Measurements from ENCODE around the gene NT5DC1. TPM values are rescaled to one million over a fixed set of nuclear protein-coding genes. Genes with fewer than 3 reads are reported as not detected.
A peak's percentile ranks its signal among the peaks of the same experiment; 100 is the strongest.

NT5DC1 gene
- total RNA-seq, 1 experiment from 2014 or later: 27.6 TPM

DNA sequence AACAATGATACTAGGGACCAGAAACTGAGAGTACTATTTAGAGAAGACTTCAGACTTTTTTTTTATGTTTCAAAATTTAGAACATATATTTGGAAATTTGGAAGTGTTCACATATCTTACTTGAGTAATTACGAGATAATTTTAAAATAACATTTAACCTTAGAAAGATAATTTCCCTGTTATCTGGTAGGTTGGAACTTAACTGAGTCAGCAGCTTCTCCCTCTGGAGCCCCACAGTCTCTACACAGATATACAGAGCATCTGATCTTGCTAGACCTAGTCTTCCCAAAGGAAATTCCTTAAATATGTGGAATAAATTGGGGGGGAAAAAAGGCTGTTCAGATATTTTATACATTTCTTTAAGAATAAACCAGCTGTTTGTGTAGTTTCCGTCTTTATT is 104.6 kb downstream of the NT5DC1 start:
- CTCF ChIA-PET: interaction anchor here (0.6 to 0.9 kb wide), 4 partner anchors 11 to 88 kb away, joined by 3 read pairs; no protein-coding TSS in a partner anchor
- BruUV-seq (replicated peaks): no TSS peak

DNA sequence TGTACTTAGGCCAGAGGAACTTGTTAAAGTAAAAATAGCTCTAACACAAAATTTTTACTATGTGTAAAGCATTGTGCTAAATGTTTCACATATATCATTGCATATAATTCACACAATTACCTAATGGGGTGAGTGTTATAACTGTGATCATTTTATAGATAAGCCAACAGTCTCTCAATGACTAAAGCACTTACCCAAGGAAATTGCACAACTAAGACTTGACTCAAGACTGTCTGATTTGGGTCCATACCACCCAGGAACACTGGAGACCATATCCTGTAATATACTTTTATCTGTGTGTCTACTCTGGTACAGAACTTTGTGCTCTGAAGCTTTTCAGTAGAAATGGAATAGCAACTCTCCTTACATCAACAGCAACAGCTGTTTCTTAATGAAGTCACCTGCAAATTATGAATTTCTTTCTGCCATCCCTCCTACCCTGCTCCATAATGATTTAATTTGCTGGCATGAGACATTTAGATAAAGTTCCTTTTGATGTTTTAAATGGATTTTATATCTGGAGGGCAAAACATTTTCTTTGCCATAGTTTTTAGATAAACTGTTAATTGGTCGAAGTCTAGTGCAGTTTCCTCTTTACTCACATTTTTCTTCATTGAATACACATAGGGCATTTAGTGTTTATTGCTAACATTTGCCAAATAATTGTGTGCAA is 105.7 kb downstream of the NT5DC1 start:
- Mint-ChIP-seq H3K36me3 (ENCODE audit: insufficient read depth, unreplicated experiment) (peaks cover 13% of the 10 kb centered on the region), H3K4me1 (ENCODE audit: insufficient read depth, unreplicated experiment) (peaks cover 29% of the 10 kb centered on the region), H3K27ac (ENCODE audit: low read depth, unreplicated experiment) (no peak overlapping the region), H3K27me3 (ENCODE audit: insufficient read depth, unreplicated experiment) (no peaks in the 10 kb centered on the region), H3K9me3 (ENCODE audit: unreplicated experiment) (no peaks in the 10 kb centered on the region), H3K4me3 (ENCODE audit: unreplicated experiment) (no peak overlapping the region)
- ChIA-PET CTCF (interaction anchor here (0.5 to 3.6 kb wide), 2 partner anchors 11 to 1902 kb away, joined by 3 to 29 read pairs; no protein-coding TSS in a partner anchor), POLR2A (interaction anchor here (0.7 to 1.2 kb wide), 4 partner anchors 20 to 105 kb away, joined by 3 to 4 read pairs (median 3); no protein-coding TSS in a partner anchor)
- intact Hi-C loops (cut with micrococcal nuclease): no loop called here
- peak; percentile 70 for DNase-seq (ENCODE audit: unreplicated experiment)
- BruUV-seq (replicated peaks): no TSS peak
- TF ChIP-seq, protein P1, sequence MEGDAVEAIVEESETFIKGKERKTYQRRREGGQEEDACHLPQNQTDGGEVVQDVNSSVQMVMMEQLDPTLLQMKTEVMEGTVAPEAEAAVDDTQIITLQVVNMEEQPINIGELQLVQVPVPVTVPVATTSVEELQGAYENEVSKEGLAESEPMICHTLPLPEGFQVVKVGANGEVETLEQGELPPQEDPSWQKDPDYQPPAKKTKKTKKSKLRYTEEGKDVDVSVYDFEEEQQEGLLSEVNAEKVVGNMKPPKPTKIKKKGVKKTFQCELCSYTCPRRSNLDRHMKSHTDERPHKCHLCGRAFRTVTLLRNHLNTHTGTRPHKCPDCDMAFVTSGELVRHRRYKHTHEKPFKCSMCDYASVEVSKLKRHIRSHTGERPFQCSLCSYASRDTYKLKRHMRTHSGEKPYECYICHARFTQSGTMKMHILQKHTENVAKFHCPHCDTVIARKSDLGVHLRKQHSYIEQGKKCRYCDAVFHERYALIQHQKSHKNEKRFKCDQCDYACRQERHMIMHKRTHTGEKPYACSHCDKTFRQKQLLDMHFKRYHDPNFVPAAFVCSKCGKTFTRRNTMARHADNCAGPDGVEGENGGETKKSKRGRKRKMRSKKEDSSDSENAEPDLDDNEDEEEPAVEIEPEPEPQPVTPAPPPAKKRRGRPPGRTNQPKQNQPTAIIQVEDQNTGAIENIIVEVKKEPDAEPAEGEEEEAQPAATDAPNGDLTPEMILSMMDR (IDR thresholded peaks at IDR 0.05; ENCODE audit: unreplicated experiment): no peak

More for the DNA sequence above, 104.6 kb downstream of the NT5DC1 start:
- no peaks in the 10 kb centered on the region for H3K27me3 Mint-ChIP-seq (ENCODE audit: insufficient read depth, unreplicated experiment)
- no peak for DNase-seq (ENCODE audit: unreplicated experiment)
- intact Hi-C loops (cut with micrococcal nuclease): no loop called here
- POLR2A ChIA-PET: no interaction called here
- no peaks in the 10 kb centered on the region for H3K9me3 Mint-ChIP-seq (ENCODE audit: unreplicated experiment)
- TF ChIP-seq, protein P1 (IDR thresholded peaks at IDR 0.05; ENCODE audit: unreplicated experiment): no peak
- H3K36me3 Mint-ChIP-seq (ENCODE audit: insufficient read depth, unreplicated experiment): peaks cover 13% of the 10 kb centered on the region
- no peak overlapping the region for H3K4me3 Mint-ChIP-seq (ENCODE audit: unreplicated experiment)
- no peak overlapping the region for H3K27ac Mint-ChIP-seq (ENCODE audit: low read depth, unreplicated experiment)
- H3K4me1 Mint-ChIP-seq (ENCODE audit: insufficient read depth, unreplicated experiment): peaks cover 31% of the 10 kb centered on the region

DNA sequence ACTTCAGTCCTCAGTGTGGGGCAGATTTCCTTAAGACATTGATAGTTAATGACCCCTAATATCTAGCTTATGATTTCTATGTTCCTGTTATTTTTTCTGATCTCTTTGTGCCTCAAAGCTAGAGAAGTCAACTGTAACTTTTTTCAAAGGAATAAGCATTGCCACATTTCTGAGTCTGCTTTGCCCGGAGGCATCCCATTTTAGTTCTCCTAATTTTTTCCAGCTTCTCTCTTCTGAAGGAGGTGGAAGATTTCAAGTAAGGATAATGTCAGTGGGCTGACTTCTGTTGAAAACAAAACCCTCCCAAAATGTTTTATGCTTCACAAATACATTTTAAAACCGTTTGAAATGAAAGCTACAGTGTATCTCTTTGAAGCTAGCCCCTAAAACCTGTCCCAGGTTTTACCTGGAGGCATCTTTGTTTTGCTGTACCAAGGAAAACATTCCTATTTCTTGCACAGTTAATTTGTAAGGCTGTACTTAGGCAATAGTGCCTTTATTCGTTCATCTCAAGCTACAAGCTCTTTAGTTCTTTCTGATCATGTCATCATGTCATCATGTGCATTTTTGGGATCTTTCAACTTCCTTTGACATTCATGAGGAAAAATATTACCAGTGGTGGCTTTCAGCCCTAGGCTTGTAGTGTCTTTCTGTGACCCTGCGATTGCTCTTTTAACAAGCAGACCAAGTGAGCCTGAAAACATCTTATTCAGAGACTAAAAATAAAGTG is 107.6 kb downstream of the NT5DC1 start:
- Mint-ChIP-seq H3K9me3 (ENCODE audit: unreplicated experiment) (no peaks in the 10 kb centered on the region), H3K4me1 (ENCODE audit: insufficient read depth, unreplicated experiment) (peaks cover 29% of the 10 kb centered on the region), H3K27me3 (ENCODE audit: insufficient read depth, unreplicated experiment) (no peaks in the 10 kb centered on the region), H3K4me3 (ENCODE audit: unreplicated experiment) (no peak overlapping the region), H3K27ac (ENCODE audit: low read depth, unreplicated experiment) (no peak overlapping the region), H3K36me3 (ENCODE audit: insufficient read depth, unreplicated experiment) (peaks cover 13% of the 10 kb centered on the region)
- intact Hi-C loops (cut with micrococcal nuclease): no loop called here
- TF ChIP-seq, protein P1 (IDR thresholded peaks at IDR 0.05; ENCODE audit: unreplicated experiment): no peak
- POLR2A ChIA-PET: interaction anchor here (0.8 to 1.3 kb wide), 3 partner anchors 9 to 72 kb away, joined by 3 to 8 read pairs (median 7); partner anchors contain the start of genes TSPYL1 and TSPYL4
- no peak for DNase-seq (ENCODE audit: unreplicated experiment)
- no TSS peak for BruUV-seq (replicated peaks)
- CTCF ChIA-PET: interaction anchor here (0.8 to 3.6 kb wide), 3 partner anchors 9 to 147 kb away, joined by 3 to 29 read pairs (median 4); partner anchors contain the start of gene FRK

DNA sequence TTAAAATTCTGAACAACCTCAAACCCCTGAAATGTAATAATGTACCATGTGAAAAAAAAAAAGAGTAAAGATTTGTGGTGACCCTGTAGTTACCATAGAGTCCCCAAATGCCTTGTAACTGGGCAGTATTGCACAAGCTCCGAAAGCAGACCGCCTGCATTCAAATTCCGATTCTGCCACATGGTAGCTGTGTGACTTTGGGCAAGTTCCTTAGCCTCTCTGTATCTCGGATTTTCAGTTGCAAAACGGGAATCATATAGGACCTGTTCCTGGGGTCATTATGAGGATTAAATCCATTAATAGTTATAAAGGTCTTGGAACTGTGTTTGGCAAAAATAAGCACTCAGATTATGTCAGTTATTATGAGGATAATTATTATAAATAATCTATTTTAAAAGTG is 109.7 kb downstream of the NT5DC1 start:
- H3K27ac Mint-ChIP-seq (ENCODE audit: low read depth, unreplicated experiment): peak overlapping the region; percentile 83
- H3K27me3 Mint-ChIP-seq (ENCODE audit: insufficient read depth, unreplicated experiment): no peaks in the 10 kb centered on the region
- TF ChIP-seq, protein P1 (IDR thresholded peaks at IDR 0.05; ENCODE audit: unreplicated experiment): no peak
- POLR2A ChIA-PET: interaction anchor here (0.7 to 3.2 kb wide), 7 partner anchors 10 to 360 kb away, joined by 3 to 16 read pairs (median 3); partner anchors contain the start of genes NT5DC1, TSPYL1 and TSPYL4
- no peaks in the 10 kb centered on the region for H3K9me3 Mint-ChIP-seq (ENCODE audit: unreplicated experiment)
- peaks cover 6% of the 10 kb centered on the region for H3K36me3 Mint-ChIP-seq (ENCODE audit: insufficient read depth, unreplicated experiment)
- H3K4me3 Mint-ChIP-seq (ENCODE audit: unreplicated experiment): peak overlapping the region; percentile 58
- H3K4me1 Mint-ChIP-seq (ENCODE audit: insufficient read depth, unreplicated experiment): peaks cover 22% of the 10 kb centered on the region
- intact Hi-C loops (cut with micrococcal nuclease): loop anchor here (10.0 kb wide), 1 partner anchor 424 kb away; no protein-coding TSS in a partner anchor
- no peak for DNase-seq (ENCODE audit: unreplicated experiment)
- BruUV-seq (replicated peaks): no TSS peak
- CTCF ChIA-PET: interaction anchor here (0.8 to 2.8 kb wide), 7 partner anchors 11 to 198 kb away, joined by 3 to 10 read pairs (median 3); partner anchors contain the start of gene FRK

Measured in MCF 10A (cell line).